Measurements from ENCODE around the gene EIF4G1.

Gene EIF4G1

GRCh38 chr3:184372296-184372821 is 58.0 kb downstream of the EIF4G1 start:
- DNase-seq, result no peak

DNA sequence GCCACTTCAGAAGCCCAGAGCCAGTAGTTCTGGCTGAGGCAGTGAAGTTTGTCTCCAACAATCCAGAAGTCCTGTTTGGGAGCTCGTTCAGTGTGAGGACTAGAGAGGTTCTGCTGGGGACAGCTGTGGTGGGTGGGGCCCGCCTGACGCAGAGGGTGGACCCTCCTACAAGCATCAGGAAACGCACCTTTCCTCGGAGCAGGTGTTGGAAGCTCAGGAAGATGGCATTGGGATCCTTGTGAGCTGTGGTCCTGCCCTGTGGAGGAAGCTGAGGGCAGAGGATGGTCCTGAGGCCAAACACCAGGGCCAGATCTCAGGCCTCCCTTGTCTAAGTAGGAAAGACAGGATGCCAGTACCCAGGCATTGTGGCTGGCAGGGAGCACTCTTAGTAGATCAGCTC is 58.5 kb downstream of the EIF4G1 start:
- no peak for DNase-seq

- DNase-seq, result no peak
Measured at GRCh38 chr3:184373422-184373821, 59.0 kb downstream of the EIF4G1 start.

GRCh38 chr3:184375747-184376461 is 61.5 kb downstream of the EIF4G1 start:
- DNase-seq, result no peak

- no peak for DNase-seq
Measured at GRCh38 chr3:184377374-184377773, 63.0 kb downstream of the EIF4G1 start.

- peak; percentile 68 for DNase-seq
Measured at GRCh38 chr3:184377882-184378445, 63.6 kb downstream of the EIF4G1 start, which contains the start of gene THPO. THPO (minus strand) TSS chr3:184378207; CDS start chr3:184376259, 1,948 bp downstream.

DNA sequence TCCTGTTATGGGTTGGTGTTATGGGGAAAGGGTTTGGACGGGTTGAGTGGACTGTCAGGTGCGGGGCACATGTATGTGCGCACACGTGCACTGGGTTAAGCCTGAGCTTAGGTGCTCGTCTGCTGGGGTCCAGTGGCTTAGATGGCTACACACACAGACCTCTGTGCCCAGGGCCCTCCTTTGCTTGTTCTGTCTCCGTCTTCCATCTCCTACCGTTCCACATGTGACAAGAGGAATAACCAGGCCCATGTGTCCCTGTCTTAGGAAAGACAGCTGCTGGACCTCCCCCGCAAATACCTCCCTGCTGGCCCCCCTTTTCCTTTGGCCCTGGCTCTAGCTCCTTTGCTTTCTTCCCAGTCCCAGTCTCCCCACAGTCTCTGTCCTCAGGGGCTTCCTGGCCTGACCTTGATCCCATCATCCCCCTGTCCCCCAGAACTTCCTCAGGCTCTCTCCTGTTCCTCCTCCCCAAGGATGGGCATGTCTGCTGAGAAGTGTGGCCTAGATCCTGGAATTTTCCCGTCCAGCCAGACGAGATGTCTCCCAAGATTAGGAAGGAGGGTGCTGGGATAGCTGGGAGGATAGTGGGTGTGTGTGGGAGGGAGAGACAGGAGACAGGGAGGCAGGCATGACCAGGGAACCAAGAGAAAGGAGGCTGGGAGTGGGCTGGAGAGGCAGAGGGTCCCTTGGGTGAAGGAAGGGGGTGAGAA is 64.4 kb downstream of the EIF4G1 start:
- no peak for DNase-seq

DNA sequence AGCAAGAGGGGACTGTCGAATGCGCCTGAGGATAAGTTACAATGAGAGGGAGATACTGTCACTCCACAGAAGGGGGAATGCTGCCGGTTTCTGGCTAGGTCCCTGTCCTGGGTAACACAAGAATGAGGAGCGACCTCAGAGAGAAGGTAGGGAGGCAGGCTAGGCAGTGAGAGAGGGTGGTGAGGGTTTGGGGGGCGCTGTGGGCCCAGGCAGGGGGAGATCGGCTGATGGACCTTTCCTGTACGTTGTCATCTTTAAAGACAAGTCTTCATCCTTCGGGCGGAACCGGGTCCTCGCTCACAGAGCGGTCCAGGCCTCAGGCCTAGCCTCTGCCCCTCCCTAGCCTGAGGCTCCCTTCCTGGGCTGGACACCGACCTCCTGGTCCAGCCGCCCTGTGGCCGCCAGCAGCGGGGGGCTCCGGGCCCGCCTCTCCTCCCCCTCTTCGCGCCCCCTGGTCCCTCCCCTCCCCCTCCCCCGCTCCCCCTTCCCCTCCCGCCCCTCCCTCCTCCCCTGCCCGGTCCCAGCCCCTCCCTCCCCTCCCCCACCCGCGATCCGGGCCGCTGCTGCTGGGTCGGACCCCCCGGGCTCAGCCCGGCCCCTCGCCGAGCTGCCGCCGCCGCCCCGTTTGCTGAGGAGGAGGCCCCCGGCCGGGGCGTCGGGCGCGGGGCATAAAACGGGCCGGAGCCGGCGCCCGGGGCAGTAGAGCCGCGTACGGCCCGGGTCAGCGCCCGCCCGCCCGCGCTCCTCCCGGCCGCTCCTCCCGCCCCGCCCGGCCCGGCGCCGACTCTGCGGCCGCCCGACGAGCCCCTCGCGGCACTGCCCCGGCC is 65.2 kb downstream of the EIF4G1 start, which contains the start of gene CHRD:
CHRD (plus strand) TSS at position 697 of the 827 bp plus-strand sequence. CDS start 265 bp downstream, outside the sequence.
- DNase-seq, result no peak

DNA sequence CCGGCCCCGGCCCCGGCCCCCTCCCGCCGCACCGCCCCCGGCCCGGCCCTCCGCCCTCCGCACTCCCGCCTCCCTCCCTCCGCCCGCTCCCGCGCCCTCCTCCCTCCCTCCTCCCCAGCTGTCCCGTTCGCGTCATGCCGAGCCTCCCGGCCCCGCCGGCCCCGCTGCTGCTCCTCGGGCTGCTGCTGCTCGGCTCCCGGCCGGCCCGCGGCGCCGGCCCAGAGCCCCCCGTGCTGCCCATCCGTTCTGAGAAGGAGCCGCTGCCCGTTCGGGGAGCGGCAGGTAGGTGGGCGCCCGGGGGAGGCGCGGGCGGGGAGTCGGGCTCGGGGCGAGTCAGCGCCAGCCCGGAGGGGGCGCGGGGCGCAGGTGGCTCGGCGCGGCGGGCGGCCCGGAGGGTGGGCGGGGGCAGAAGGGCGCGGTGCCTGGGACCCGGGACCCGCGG is 65.8 kb downstream of the EIF4G1 start:
- DNase-seq, result no peak

DNA sequence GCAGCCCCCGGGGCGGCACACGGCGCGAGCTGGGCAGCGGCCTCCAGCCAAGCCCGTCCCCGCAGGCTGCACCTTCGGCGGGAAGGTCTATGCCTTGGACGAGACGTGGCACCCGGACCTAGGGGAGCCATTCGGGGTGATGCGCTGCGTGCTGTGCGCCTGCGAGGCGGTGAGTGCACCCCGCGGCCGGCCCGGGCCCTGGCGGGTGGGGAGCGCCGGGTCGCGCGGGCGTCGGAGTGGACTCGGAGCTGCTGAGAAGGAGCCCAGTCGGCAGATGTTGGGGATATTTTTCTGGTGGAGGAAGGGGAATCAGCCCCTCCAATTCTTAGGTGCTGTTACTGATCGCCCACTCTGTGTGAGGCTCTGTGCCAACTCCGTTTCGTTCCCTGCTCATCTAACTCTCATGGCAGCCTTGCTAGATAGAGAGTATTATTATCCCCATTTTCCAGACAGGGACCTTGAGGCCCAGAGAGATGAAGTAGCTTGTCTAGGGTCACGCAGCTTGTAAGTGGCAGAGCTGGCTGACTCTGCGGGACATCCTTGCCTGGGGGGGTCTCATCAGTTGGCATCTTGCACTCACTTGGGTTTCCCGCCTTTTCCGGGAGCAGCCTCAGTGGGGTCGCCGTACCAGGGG is 66.3 kb downstream of the EIF4G1 start:
- DNase-seq, result no peak

DNA sequence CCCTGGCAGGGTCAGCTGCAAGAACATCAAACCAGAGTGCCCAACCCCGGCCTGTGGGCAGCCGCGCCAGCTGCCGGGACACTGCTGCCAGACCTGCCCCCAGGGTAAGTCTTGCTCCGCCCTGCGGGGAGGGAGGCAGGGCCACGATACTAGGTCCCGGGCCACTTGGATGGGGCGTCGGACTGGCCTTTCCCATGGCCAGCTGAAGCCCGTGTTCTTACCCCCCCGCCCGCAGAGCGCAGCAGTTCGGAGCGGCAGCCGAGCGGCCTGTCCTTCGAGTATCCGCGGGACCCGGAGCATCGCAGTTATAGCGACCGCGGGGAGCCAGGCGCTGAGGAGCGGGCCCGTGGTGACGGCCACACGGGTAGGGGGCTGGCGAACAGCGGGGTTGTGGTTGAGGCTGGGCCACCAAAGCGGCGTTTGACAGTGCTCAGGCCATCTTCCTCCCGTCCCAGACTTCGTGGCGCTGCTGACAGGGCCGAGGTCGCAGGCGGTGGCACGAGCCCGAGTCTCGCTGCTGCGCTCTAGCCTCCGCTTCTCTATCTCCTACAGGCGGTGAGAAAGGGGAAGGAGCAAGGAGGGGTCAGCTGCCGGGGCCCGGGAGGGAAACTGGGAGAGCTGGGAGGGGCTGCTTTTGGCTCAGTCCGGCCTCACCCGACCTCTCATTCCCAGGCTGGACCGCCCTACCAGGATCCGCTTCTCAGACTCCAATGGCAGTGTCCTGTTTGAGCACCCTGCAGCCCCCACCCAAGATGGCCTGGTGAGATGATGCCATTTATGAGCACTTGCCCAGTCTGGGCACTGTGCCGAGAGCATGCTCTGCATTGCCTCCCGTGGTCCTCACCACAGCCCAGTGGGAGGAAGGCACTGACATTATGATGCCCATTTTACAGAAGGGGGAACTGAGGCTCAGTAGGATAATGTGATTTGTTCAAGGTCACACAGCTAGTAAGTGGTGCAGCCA is 67.1 kb downstream of the EIF4G1 start:
- DNase-seq, result no peak

DNA sequence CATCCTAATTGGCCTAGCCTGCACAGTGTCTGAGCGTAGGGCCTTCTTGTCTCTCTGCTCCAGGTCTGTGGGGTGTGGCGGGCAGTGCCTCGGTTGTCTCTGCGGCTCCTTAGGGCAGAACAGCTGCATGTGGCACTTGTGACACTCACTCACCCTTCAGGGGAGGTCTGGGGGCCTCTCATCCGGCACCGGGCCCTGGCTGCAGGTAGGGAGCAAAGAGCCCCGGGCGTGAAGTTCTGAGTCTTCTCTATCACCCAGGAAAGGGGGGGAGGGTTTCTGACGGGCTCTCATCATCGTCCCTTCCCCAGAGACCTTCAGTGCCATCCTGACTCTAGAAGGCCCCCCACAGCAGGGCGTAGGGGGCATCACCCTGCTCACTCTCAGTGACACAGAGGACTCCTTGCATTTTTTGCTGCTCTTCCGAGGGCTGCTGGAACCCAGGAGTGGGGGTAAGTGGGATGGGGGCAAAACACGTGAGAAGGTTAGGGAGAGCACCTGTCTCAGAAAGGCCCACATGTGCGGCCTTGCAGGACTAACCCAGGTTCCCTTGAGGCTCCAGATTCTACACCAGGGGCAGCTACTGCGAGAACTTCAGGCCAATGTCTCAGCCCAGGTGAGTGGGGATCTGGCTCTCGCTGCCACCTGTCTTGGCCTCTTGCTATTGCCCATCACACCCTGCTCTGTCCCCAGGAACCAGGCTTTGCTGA is 68.1 kb downstream of the EIF4G1 start:
- DNase-seq, result no peak

- DNase-seq, result no peak
Measured at GRCh38 chr3:184383033-184383740, 68.8 kb downstream of the EIF4G1 start.

- no peak for DNase-seq
Measured at GRCh38 chr3:184384342-184384741, 69.9 kb downstream of the EIF4G1 start.
